HepG2 (cell line): ENCODE data around the gene C2. TPM values are rescaled to one million over a fixed set of nuclear protein-coding genes. Genes with fewer than 3 reads are reported as not detected.

Experiments used
- ARHGAP35 ChIP-seq: sonication (generic); formaldehyde crosslinking; IDR thresholded peaks from 2 replicates; pipeline ENCODE4 v1.9.0; 2022; ENCODE audit warnings: mild to moderate bottlenecking, inconsistent platforms, moderate library complexity, missing genetic modification reagents, borderline replicate concordance
- ATM ChIP-seq: fragments of 450-650 bp; IDR thresholded peaks from 2 replicates; pipeline ENCODE4 v1.7.1; 2017; ENCODE audit warnings: mild to moderate bottlenecking, borderline replicate concordance
- BCLAF1 ChIP-seq: fragments of 450-650 bp; IDR thresholded peaks from 2 replicates; pipeline ENCODE4 v1.6.1; 2017; ENCODE audit warnings: mild to moderate bottlenecking
- MNT ChIP-seq: fragments of 450-650 bp; IDR thresholded peaks from 2 replicates; pipeline ENCODE4 v1.6.1; 2016
- TAF1 ChIP-seq: sonication (generic); formaldehyde crosslinking; IDR thresholded peaks from 2 replicates; pipeline ENCODE4 v1.4.0; 2020; ENCODE audit warnings: missing genetic modification reagents
- TBL1XR1 ChIP-seq: fragments of 150-350 bp; IDR thresholded peaks from 2 replicates; pipeline ENCODE4 v1.6.1; 2014; ENCODE audit warnings: borderline replicate concordance, low read length; ENCODE audit not compliant: partially characterized antibody
- ZBTB8A ChIP-seq: sonication (generic); formaldehyde crosslinking; IDR thresholded peaks from 2 replicates; pipeline ENCODE4 v1.4.0; 2020; ENCODE audit warnings: mild to moderate bottlenecking, low read depth, missing genetic modification reagents, borderline replicate concordance
- ZNF280D ChIP-seq: sonication (generic); formaldehyde crosslinking; IDR thresholded peaks from 2 replicates; pipeline ENCODE4 v1.5.1; 2020; ENCODE audit warnings: mild to moderate bottlenecking, missing genetic modification reagents
- ZNF460 ChIP-seq: sonication (generic); formaldehyde crosslinking; IDR thresholded peaks from 2 replicates; pipeline ENCODE4 v1.5.1; 2020; ENCODE audit warnings: missing genetic modification reagents, mild to moderate bottlenecking, borderline replicate concordance
- ZUFSP ChIP-seq: sonication (generic); formaldehyde crosslinking; IDR thresholded peaks from 2 replicates; pipeline ENCODE4 v1.9.0; 2021; ENCODE audit warnings: missing genetic modification reagents, mild to moderate bottlenecking, borderline replicate concordance
- polyA plus RNA-seq, 8 experiments: library from polyadenylated mRNA; depleted of rRNA in 3 of 8; stranded (reverse) in 7 of 8; unstranded in 1 of 8; fragments of >200 nt; fragmentation: Illumina TruSeq in 4 of 8; extraction: Trizol in 4 of 8; gene quantifications; 2 replicates each; pipeline versions ENCODE4 v1.2.1 to v1.2.3, GENCODE V29; 2011 to 2016; ENCODE audit warnings: low read depth in 4 of 8, missing spikeins in 1 of 8, mixed read lengths in 1 of 8; ENCODE audit not compliant: insufficient read depth in 1 of 8
- total RNA-seq, 5 experiments: library from RNA; depleted of rRNA; stranded (reverse); fragments of >200 nt; fragmentation: Illumina TruSeq; extraction: Trizol; gene quantifications; 2 replicates each; pipeline ENCODE4 v1.2.3, GENCODE V29; 2016; ENCODE audit warnings: low read depth in 1 of 5

Gene C2
- total and polyA plus RNA-seq, 2 of the 13 experiments (the other 11 are each of a cell fraction or from before 2014, with no cell fraction given) = 165 to 307 TPM

GRCh38 chr6:31958741-31959739 is 31.5 kb downstream of the C2 start, which contains the start of the genes NELFE and SKIC2 (continued):
- TF ChIP-seq ZUFSP (CRISPR knock-in tag) (no peak), ARHGAP35 (CRISPR knock-in tag) (peak; percentile 64; the same call in 1 of the 2 replicates), BCLAF1 (no peak), ZNF280D (no peak), TAF1 (CRISPR knock-in tag) (peak; percentile 96), ZBTB8A (CRISPR knock-in tag) (no peak), ATM (no peak), ZNF460 (CRISPR knock-in tag) (no peak; the same call in 1 of the 2 replicates), TBL1XR1 (no peak), MNT (peak; percentile 75)
